WTC11 (cell line): ENCODE results near the gene PEX5. TPM values are rescaled to one million over a fixed set of nuclear protein-coding genes. Genes with fewer than 3 reads are reported as not detected.

ENCODE experiments used
- ATAC-seq: fragments of 200-7000 bp; cut with Tn5 transposase; 2 replicates; pipeline ENCODE4 v1.10.0; 2021; ENCODE audit warnings: mild to moderate bottlenecking, moderate library complexity
- CTCF ChIA-PET: fragments of 300-600 bp; sonication (Branson Sonifier 250); formaldehyde crosslinking; loops from one replicate; lab custom pipeline; 2021; ENCODE audit warnings: antibody characterized with exemption; lab: Charles Lee
- POLR2A ChIA-PET: fragments of 350-600 bp; sonication (Branson Sonifier 250); formaldehyde crosslinking; loops from one replicate; lab custom pipeline; 2021; ENCODE audit warnings: antibody characterized with exemption; lab: Charles Lee
- DNase-seq: peaks from one replicate; pipeline ENCODE4 v3.0.0; 2021; ENCODE audit warnings: low spot score
- H3K27ac Mint-ChIP-seq: 2 replicates; pipeline ENCODE4 v1.8.0; 2021; ENCODE audit warnings: mixed read lengths
- H3K27me3 Mint-ChIP-seq: 2 replicates; pipeline ENCODE4 v1.8.0; 2021; ENCODE audit warnings: low read depth, mild to moderate bottlenecking, moderate library complexity, mixed read lengths
- H3K36me3 Mint-ChIP-seq: 2 replicates; pipeline ENCODE4 v1.8.0; 2021; ENCODE audit warnings: mixed read lengths
- H3K4me1 Mint-ChIP-seq: 2 replicates; pipeline ENCODE4 v1.8.0; 2022; ENCODE audit warnings: mixed read lengths
- H3K4me3 Mint-ChIP-seq: 2 replicates; pipeline ENCODE4 v1.8.0; 2021; ENCODE audit warnings: mild to moderate bottlenecking, moderate library complexity, mixed read lengths
- H3K9me3 Mint-ChIP-seq: 2 replicates; pipeline ENCODE4 v1.8.0; 2021; ENCODE audit warnings: mixed read lengths
- ATF1 ChIP-seq: sonication (generic); formaldehyde crosslinking; IDR thresholded peaks from 2 replicates; pipeline ENCODE4 v1.8.1; 2023; ENCODE audit warnings: mild to moderate bottlenecking, moderate library complexity, missing genetic modification reagents
- CREM ChIP-seq: sonication (generic); formaldehyde crosslinking; IDR thresholded peaks from 2 replicates; pipeline ENCODE4 v1.8.1; 2022; ENCODE audit warnings: mild to moderate bottlenecking, missing genetic modification reagents, moderate library complexity
- ETV6 ChIP-seq: sonication (generic); formaldehyde crosslinking; IDR thresholded peaks from 2 replicates; pipeline ENCODE4 v1.8.1; 2022; ENCODE audit warnings: mild to moderate bottlenecking, missing genetic modification reagents
- FOXJ3 ChIP-seq: sonication (generic); formaldehyde crosslinking; IDR thresholded peaks from 2 replicates; pipeline ENCODE4 v1.9.0; 2021; ENCODE audit warnings: missing genetic modification reagents, mild to moderate bottlenecking, borderline replicate concordance
- FOXP1 ChIP-seq: sonication (generic); formaldehyde crosslinking; IDR thresholded peaks from 2 replicates; pipeline ENCODE4 v1.8.0; 2022; ENCODE audit warnings: missing genetic modification reagents, mild to moderate bottlenecking, moderate library complexity, borderline replicate concordance
- GABPB1 ChIP-seq: sonication (generic); formaldehyde crosslinking; IDR thresholded peaks from 2 replicates; pipeline ENCODE4 v1.8.1; 2023; ENCODE audit warnings: mild to moderate bottlenecking, missing genetic modification reagents
- GRHL2 ChIP-seq: fragments of 250-450 bp; sonication (Bioruptor Pico); IDR thresholded peaks from 2 replicates; pipeline ENCODE4 v1.8.0; 2022; ENCODE audit warnings: mild to moderate bottlenecking, moderate library complexity; ENCODE audit not compliant: insufficient replicate concordance, severe bottlenecking
- IRF2 ChIP-seq: sonication (generic); formaldehyde crosslinking; IDR thresholded peaks from 2 replicates; pipeline ENCODE4 v1.8.0; 2022; ENCODE audit warnings: low read depth, missing genetic modification reagents, borderline replicate concordance
- KAT7 ChIP-seq: sonication (generic); formaldehyde crosslinking; IDR thresholded peaks from 2 replicates; pipeline ENCODE4 v1.8.1; 2023; ENCODE audit warnings: missing genetic modification reagents, mild to moderate bottlenecking, borderline replicate concordance
- MXD4 ChIP-seq: fragments of 250-450 bp; sonication (Bioruptor Pico); IDR thresholded peaks from 2 replicates; pipeline ENCODE4 v1.8.0; 2021; ENCODE audit warnings: mild to moderate bottlenecking, moderate library complexity, borderline replicate concordance
- MYBL2 ChIP-seq: sonication (generic); formaldehyde crosslinking; IDR thresholded peaks from 2 replicates; pipeline ENCODE4 v1.8.1; 2023; ENCODE audit warnings: mild to moderate bottlenecking, moderate library complexity, missing genetic modification reagents
- NFYB ChIP-seq: sonication (generic); formaldehyde crosslinking; conservative IDR thresholded peaks from 2 replicates; pipeline ENCODE4 v1.8.0; 2022; ENCODE audit warnings: low read depth, missing genetic modification reagents
- NR3C1 ChIP-seq: sonication (generic); formaldehyde crosslinking; conservative IDR thresholded peaks from 2 replicates; pipeline ENCODE4 v1.8.1; 2023; ENCODE audit warnings: low read depth, mild to moderate bottlenecking, missing genetic modification reagents
- PRRX2 ChIP-seq: fragments of 250-450 bp; sonication (Bioruptor Pico); IDR thresholded peaks from 2 replicates; pipeline ENCODE4 v1.8.0; 2021; ENCODE audit warnings: mild to moderate bottlenecking
- SMAD4 ChIP-seq: sonication (generic); formaldehyde crosslinking; IDR thresholded peaks from 2 replicates; pipeline ENCODE4 v1.8.0; 2022; ENCODE audit warnings: mild to moderate bottlenecking, missing genetic modification reagents
- SOX15 ChIP-seq: fragments of 250-450 bp; sonication (Bioruptor Pico); IDR thresholded peaks from 2 replicates; pipeline ENCODE4 v1.9.0; 2021; ENCODE audit warnings: mild to moderate bottlenecking
- SP1 ChIP-seq: sonication (generic); formaldehyde crosslinking; conservative IDR thresholded peaks from 2 replicates; pipeline ENCODE4 v1.8.1; 2022; ENCODE audit warnings: missing genetic modification reagents
- TEAD1 ChIP-seq: sonication (generic); formaldehyde crosslinking; IDR thresholded peaks from 2 replicates; pipeline ENCODE4 v1.8.0; 2022; ENCODE audit warnings: mild to moderate bottlenecking, missing genetic modification reagents
- ZBTB21 ChIP-seq: sonication (generic); formaldehyde crosslinking; IDR thresholded peaks from 2 replicates; pipeline ENCODE4 v1.8.1; 2023; ENCODE audit warnings: mild to moderate bottlenecking, missing genetic modification reagents, borderline replicate concordance
- ZNF219 ChIP-seq: sonication (generic); formaldehyde crosslinking; IDR thresholded peaks from 2 replicates; pipeline ENCODE4 v1.8.0; 2023; ENCODE audit warnings: missing genetic modification reagents, mild to moderate bottlenecking, borderline replicate concordance
- ZNF232 ChIP-seq: sonication (generic); formaldehyde crosslinking; IDR thresholded peaks from 2 replicates; pipeline ENCODE4 v1.8.0; 2022; ENCODE audit warnings: mild to moderate bottlenecking, missing genetic modification reagents
- ZNF423 ChIP-seq: fragments of 250-450 bp; sonication (Bioruptor Pico); IDR thresholded peaks from 2 replicates; pipeline ENCODE4 v2.1.2; 2022; ENCODE audit warnings: mild to moderate bottlenecking, moderate library complexity
- total RNA-seq: library from RNA; stranded (reverse); gene quantifications from 3 replicates; pipeline ENCODE4 v1.2.3, GENCODE V29; 2021
- TF ChIP-seq, protein P1 (sequence below): sonication (generic); formaldehyde crosslinking; conservative IDR thresholded peaks from 2 replicates; pipeline ENCODE4 v1.8.1; 2022; ENCODE audit warnings: mild to moderate bottlenecking, missing genetic modification reagents
- TF ChIP-seq, protein P2 (sequence below): sonication (generic); formaldehyde crosslinking; IDR thresholded peaks from 2 replicates; pipeline ENCODE4 v1.8.1; 2023; ENCODE audit warnings: mild to moderate bottlenecking, missing genetic modification reagents, borderline replicate concordance
- TF ChIP-seq, protein P3 (sequence below): fragments of 200-600 bp; IDR thresholded peaks from 2 replicates; pipeline ENCODE4 v1.8.0; 2022; ENCODE audit warnings: antibody characterized with exemption

The PEX5 gene
- total RNA-seq, 1 experiment from 2014 or later: 68.9 TPM

DNA sequence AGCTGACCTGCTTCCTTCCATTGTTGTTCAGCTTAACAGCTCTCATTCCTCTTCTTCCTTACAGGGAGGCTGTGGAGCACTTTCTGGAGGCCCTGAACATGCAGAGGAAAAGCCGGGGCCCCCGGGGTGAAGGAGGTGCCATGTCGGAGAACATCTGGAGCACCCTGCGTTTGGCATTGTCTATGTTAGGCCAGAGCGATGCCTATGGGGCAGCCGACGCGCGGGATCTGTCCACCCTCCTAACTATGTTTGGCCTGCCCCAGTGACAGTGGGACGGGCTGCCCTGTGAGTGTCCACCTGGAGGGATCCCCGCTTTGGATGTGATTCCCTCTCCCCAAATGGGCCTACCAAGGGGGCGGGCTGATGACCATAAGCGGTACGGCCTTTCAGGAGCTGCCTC, 20.5 kb downstream of the PEX5 start:
- no peaks in the 10 kb centered on the region for H3K4me1 Mint-ChIP-seq
- no peak overlapping the region for H3K4me3 Mint-ChIP-seq
- ATAC-seq (no peak), DNase-seq (no peak)
- POLR2A ChIA-PET: interaction anchor here (0.8 kb wide), 1 partner anchor 21 kb away, joined by 3 read pairs; the partner anchor contains the start of gene PEX5
- peaks cover 82% of the 10 kb centered on the region for H3K36me3 Mint-ChIP-seq
- CTCF ChIA-PET: no interaction called here
- H3K27me3 Mint-ChIP-seq: no peaks in the 10 kb centered on the region
- H3K27ac Mint-ChIP-seq: no peak overlapping the region
- TF ChIP-seq MYBL2 (CRISPR knock-in tag) (no peak), NR3C1 (CRISPR knock-in tag) (no peak), NFYB (CRISPR knock-in tag) (no peak), SP1 (no peak), FOXP1 (CRISPR knock-in tag) (no peak), TEAD1 (CRISPR knock-in tag) (no peak), KAT7 (CRISPR knock-in tag) (no peak), SOX15 (no peak), SMAD4 (CRISPR knock-in tag) (no peak), GRHL2 (CRISPR knock-in tag) (no peak), FOXJ3 (CRISPR knock-in tag) (no peak), IRF2 (CRISPR knock-in tag) (no peak), ZBTB21 (CRISPR knock-in tag) (no peak), CREM (CRISPR knock-in tag) (no peak), PRRX2 (no peak)
- TF ChIP-seq, protein P1, sequence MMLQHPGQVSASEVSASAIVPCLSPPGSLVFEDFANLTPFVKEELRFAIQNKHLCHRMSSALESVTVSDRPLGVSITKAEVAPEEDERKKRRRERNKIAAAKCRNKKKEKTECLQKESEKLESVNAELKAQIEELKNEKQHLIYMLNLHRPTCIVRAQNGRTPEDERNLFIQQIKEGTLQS: no peak
- TF ChIP-seq, protein P2, sequence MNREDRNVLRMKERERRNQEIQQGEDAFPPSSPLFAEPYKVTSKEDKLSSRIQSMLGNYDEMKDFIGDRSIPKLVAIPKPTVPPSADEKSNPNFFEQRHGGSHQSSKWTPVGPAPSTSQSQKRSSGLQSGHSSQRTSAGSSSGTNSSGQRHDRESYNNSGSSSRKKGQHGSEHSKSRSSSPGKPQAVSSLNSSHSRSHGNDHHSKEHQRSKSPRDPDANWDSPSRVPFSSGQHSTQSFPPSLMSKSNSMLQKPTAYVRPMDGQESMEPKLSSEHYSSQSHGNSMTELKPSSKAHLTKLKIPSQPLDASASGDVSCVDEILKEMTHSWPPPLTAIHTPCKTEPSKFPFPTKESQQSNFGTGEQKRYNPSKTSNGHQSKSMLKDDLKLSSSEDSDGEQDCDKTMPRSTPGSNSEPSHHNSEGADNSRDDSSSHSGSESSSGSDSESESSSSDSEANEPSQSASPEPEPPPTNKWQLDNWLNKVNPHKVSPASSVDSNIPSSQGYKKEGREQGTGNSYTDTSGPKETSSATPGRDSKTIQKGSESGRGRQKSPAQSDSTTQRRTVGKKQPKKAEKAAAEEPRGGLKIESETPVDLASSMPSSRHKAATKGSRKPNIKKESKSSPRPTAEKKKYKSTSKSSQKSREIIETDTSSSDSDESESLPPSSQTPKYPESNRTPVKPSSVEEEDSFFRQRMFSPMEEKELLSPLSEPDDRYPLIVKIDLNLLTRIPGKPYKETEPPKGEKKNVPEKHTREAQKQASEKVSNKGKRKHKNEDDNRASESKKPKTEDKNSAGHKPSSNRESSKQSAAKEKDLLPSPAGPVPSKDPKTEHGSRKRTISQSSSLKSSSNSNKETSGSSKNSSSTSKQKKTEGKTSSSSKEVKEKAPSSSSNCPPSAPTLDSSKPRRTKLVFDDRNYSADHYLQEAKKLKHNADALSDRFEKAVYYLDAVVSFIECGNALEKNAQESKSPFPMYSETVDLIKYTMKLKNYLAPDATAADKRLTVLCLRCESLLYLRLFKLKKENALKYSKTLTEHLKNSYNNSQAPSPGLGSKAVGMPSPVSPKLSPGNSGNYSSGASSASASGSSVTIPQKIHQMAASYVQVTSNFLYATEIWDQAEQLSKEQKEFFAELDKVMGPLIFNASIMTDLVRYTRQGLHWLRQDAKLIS (CRISPR knock-in tag): no peak
- H3K9me3 Mint-ChIP-seq: peaks cover 33% of the 10 kb centered on the region

DNA sequence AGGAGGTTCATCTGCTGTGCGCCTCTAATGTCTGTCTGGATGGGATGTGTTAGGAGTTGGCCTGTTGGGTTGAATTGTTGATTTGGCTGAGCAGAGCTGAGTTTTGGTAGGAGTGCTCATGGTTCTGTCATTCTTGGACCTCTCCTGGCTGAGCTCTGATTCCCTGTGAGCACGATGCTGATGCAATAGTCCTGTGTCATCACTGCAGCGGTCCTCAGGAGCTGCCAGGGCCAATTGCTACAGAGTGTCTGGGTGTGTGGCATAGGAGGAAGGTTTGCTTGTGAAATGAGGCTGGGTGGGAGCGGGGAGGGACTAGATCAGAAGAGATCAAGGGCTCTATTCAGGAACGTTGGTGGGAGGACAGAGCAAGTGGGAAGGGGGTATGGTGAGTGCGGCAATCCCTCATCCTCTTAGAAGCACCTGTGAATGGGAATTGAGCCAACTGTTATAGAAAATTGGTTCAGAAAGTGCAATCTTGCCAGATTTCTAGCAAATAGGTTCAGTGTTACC, 21.2 kb downstream of the PEX5 start:
- Mint-ChIP-seq H3K4me3 (no peak overlapping the region), H3K27ac (no peak overlapping the region), H3K9me3 (peaks cover 40% of the 10 kb centered on the region), H3K27me3 (no peaks in the 10 kb centered on the region), H3K36me3 (peaks cover 82% of the 10 kb centered on the region), H3K4me1 (no peaks in the 10 kb centered on the region)
- ChIA-PET POLR2A (interaction anchor here (0.8 kb wide), 1 partner anchor 21 kb away, joined by 3 read pairs; the partner anchor contains the start of gene PEX5), CTCF (no interaction called here)
- DNase-seq (no peak), ATAC-seq (no peak)
- no peak for TF ChIP-seq GABPB1 (CRISPR knock-in tag)
- TF ChIP-seq MXD4 (CRISPR knock-in tag): no peak

DNA sequence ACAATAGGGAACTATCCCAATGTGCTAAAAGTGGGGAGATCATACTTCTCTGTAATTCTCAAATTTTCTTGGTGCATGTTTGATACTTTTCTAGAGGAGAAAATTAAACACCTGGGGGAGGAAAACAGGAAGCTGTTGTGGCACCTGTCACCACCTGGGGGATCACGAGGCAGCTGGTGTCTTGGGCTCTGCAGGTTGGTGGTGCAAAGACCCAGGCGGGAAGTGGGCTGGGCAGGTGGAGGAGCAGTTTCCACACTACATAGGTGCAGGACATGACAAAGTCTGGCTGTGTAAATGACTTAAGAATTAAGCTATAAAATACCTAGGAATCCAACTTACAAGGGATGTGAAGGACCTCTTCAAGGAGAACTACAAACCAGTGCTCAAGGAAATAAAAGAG, 23.2 kb downstream of the PEX5 start:
- Mint-ChIP-seq H3K4me1 (peaks cover 3% of the 10 kb centered on the region; the same call in 1 of the 2 replicates), H3K36me3 (peaks cover 65% of the 10 kb centered on the region), H3K9me3 (peaks cover 41% of the 10 kb centered on the region), H3K27ac (no peak overlapping the region), H3K4me3 (no peak overlapping the region), H3K27me3 (no peaks in the 10 kb centered on the region)
- ChIA-PET CTCF (no interaction called here), POLR2A (no interaction called here)
- no peak for ATAC-seq
- DNase-seq: no peak
- TF ChIP-seq CREM (CRISPR knock-in tag) (no peak), ATF1 (CRISPR knock-in tag) (no peak), ZNF423 (no peak), ETV6 (CRISPR knock-in tag) (no peak), ZNF219 (CRISPR knock-in tag) (no peak), ZNF232 (CRISPR knock-in tag) (no peak)
- TF ChIP-seq, protein P2 (CRISPR knock-in tag): no peak
- TF ChIP-seq, protein P3, sequence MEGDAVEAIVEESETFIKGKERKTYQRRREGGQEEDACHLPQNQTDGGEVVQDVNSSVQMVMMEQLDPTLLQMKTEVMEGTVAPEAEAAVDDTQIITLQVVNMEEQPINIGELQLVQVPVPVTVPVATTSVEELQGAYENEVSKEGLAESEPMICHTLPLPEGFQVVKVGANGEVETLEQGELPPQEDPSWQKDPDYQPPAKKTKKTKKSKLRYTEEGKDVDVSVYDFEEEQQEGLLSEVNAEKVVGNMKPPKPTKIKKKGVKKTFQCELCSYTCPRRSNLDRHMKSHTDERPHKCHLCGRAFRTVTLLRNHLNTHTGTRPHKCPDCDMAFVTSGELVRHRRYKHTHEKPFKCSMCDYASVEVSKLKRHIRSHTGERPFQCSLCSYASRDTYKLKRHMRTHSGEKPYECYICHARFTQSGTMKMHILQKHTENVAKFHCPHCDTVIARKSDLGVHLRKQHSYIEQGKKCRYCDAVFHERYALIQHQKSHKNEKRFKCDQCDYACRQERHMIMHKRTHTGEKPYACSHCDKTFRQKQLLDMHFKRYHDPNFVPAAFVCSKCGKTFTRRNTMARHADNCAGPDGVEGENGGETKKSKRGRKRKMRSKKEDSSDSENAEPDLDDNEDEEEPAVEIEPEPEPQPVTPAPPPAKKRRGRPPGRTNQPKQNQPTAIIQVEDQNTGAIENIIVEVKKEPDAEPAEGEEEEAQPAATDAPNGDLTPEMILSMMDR: no peak
